ENCODE results near the gene GRIP1.

Gene GRIP1

DNA sequence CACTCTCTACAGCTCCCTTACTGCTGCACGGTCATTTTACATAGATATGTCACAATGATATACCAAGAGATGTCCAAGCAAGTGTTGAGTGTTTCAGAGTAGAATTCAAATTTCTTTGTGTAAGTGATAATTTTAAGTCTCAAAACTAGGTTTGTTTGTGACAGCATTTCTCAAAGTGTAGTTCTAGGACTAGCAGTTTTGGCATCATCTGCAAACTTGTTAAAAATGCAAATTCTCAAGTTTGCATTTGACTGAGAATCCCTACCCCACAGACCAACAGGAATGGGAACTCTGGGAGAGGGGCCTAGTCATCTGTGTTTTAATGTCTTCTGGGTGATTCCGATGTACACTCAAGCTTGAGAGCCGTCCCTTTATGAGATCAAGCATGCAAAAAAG is 279.0 kb downstream of the GRIP1 start:
- H3K4me3 ChIP-seq (ENCODE audit: low read depth, low read length), result no peak overlapping the region
- H3K79me2 ChIP-seq, result no peaks in the 10 kb centered on the region
- no peak overlapping the region for H3K9ac ChIP-seq
- H3K9me3 ChIP-seq (ENCODE audit: control insufficient read depth, low read length), result no peaks in the 10 kb centered on the region
- H3K36me3 ChIP-seq (ENCODE audit: control insufficient read depth, insufficient read depth, low read length), result no peaks in the 10 kb centered on the region
- no peak overlapping the region for H3K4me2 ChIP-seq (ENCODE audit: low read length)
- TF ChIP-seq CTCF (IDR thresholded peaks at IDR 0.05), result no peak
- H2AFZ ChIP-seq, result no peak overlapping the region
- no peak overlapping the region for H3K27ac ChIP-seq
- H3K4me1 ChIP-seq, result no peaks in the 10 kb centered on the region
- H3K27me3 ChIP-seq (ENCODE audit: control insufficient read depth, insufficient read depth, low read length), result no peaks in the 10 kb centered on the region

DNA sequence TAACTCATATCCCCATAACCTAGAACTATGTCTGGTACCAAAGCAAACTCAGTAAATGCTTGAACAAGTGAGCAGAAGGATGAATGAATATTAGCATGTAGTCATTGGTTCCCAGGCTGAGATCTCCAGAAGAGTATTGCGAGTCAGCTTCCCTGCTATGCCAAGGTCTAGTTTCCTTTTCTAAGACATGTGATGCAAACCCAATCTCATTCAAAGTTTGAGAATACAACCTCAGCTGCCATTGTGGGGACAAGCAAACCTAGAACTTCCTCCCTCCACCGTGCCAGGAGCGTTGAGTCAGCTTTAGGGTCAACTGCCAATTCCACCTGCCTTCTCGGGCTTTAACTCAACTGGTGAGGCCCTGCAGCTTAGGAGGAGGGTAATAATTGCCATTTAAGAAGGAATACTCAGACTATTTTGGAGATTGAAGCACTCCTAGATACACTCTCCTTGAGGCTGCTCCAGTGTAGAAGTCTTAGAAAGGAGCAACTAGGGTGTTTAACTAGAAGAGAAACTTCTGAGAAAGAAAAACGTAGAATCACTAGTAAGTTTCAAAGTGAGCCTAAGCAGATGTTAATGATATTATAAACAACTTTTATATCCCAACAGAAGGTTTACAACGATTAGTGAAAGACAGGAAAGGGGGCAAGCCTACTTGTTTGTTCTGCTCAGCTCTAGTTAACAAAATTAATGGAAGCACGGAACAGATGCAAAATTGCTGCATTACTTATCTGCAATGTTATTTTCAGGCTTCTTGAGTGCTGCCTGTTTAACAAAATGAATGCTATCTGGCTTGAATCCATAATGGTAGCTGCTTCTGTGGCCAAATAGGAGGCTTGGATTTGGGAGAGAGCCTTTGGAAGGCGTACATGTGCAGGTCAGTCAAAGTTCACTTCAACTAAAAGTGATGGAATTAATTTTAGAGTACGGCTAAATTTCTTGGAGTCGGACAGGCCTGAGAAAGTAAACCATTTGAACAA is 279.7 kb downstream of the GRIP1 start:
- Histone ChIP-seq H3K4me3 (ENCODE audit: low read depth, low read length) (no peak overlapping the region), H3K36me3 (ENCODE audit: control insufficient read depth, insufficient read depth, low read length) (no peaks in the 10 kb centered on the region), H3K4me1 (no peaks in the 10 kb centered on the region), H3K79me2 (no peaks in the 10 kb centered on the region), H3K27me3 (ENCODE audit: control insufficient read depth, insufficient read depth, low read length) (no peaks in the 10 kb centered on the region), H3K4me2 (ENCODE audit: low read length) (no peak overlapping the region), H3K9ac (no peak overlapping the region), H3K9me3 (ENCODE audit: control insufficient read depth, low read length) (no peaks in the 10 kb centered on the region), H3K27ac (no peak overlapping the region), H2AFZ (no peak overlapping the region)
- no peak for TF ChIP-seq CTCF (IDR thresholded peaks at IDR 0.05)

DNA sequence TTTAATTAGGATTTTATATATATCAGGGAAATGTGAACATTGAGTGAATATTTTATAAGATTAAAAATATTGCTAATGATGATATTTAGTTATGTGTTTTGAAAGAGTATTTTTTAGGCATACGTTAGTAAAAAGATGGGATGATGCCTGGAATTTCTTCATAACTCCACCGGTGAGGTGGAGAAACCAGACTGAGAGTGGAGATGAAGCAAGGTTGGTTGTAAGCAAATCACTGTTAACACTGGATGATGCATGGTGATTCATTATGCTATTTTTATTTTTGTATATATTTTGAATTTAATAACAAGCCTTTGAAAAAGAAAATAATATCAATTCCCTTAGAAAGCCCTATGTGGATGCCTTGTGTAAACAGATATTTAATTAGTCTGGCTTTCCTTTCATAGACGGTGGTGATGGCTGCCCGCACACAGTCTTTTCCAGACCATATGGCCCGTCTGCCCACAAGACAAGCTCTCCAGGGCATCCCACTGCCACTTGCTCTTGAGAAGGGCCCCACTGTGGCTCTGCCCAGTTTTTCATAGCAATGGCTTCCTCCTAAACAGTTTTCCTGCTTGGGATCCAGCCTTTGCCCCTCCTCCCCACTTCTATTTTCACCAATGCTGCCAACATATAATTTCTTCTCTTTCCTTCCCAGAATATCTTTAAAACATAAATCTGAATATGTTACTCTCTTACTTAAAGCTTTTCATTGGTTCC is 281.1 kb downstream of the GRIP1 start:
- H3K9ac ChIP-seq, result no peak overlapping the region
- H3K9me3 ChIP-seq (ENCODE audit: control insufficient read depth, low read length), result no peaks in the 10 kb centered on the region
- H3K36me3 ChIP-seq (ENCODE audit: control insufficient read depth, insufficient read depth, low read length), result no peaks in the 10 kb centered on the region
- no peaks in the 10 kb centered on the region for H3K4me1 ChIP-seq
- H3K4me3 ChIP-seq (ENCODE audit: low read depth, low read length), result no peak overlapping the region
- no peak overlapping the region for H2AFZ ChIP-seq
- no peak overlapping the region for H3K27ac ChIP-seq
- H3K4me2 ChIP-seq (ENCODE audit: low read length), result no peak overlapping the region
- H3K79me2 ChIP-seq, result no peaks in the 10 kb centered on the region
- TF ChIP-seq CTCF (IDR thresholded peaks at IDR 0.05), result no peak
- no peaks in the 10 kb centered on the region for H3K27me3 ChIP-seq (ENCODE audit: control insufficient read depth, insufficient read depth, low read length)

- no peak for TF ChIP-seq CTCF (IDR thresholded peaks at IDR 0.05)
- no peak overlapping the region for H2AFZ ChIP-seq
- no peak overlapping the region for H3K4me3 ChIP-seq (ENCODE audit: low read depth, low read length)
- no peak overlapping the region for H3K9ac ChIP-seq
- no peaks in the 10 kb centered on the region for H3K9me3 ChIP-seq (ENCODE audit: control insufficient read depth, low read length)
- H3K27me3 ChIP-seq (ENCODE audit: control insufficient read depth, insufficient read depth, low read length), result no peaks in the 10 kb centered on the region
- H3K4me2 ChIP-seq (ENCODE audit: low read length), result no peak overlapping the region
- H3K4me1 ChIP-seq, result no peaks in the 10 kb centered on the region
- no peaks in the 10 kb centered on the region for H3K36me3 ChIP-seq (ENCODE audit: control insufficient read depth, insufficient read depth, low read length)
- no peaks in the 10 kb centered on the region for H3K79me2 ChIP-seq
- no peak overlapping the region for H3K27ac ChIP-seq
These were observed 285.0 kb downstream of the GRIP1 start for GRCh38 chr12:66393890-66394289.

Measured in parathyroid adenoma (tissue), 2 donors.